Astrocyte of the hippocampus (primary cell): ENCODE data around the gene SEPTIN8.

Source experiments
- DNase-seq: peaks from one replicate; pipeline ENCODE4 v3.0.0; 2011; ENCODE audit warnings: low read depth, low spot score

Gene SEPTIN8

GRCh38 chr5:132750471-132751230 is 26.4 kb downstream of the SEPTIN8 start:
- no peak for DNase-seq

- no peak for DNase-seq
These were observed 27.5 kb downstream of the SEPTIN8 start for GRCh38 chr5:132749506-132749905.

GRCh38 chr5:132748522-132749000 is 28.5 kb downstream of the SEPTIN8 start:
- no peak for DNase-seq

GRCh38 chr5:132747616-132748440 is 29.2 kb downstream of the SEPTIN8 start:
- DNase-seq, result no peak

GRCh38 chr5:132746954-132747615 is 30.0 kb downstream of the SEPTIN8 start, which contains the start of gene CCNI2:
Gene CCNI2 (plus strand): TSS chr5:132747426. CDS start chr5:132747496, 70 bp downstream.
- peak; percentile 52 for DNase-seq

GRCh38 chr5:132746592-132746953 is 30.5 kb downstream of the SEPTIN8 start:
- DNase-seq, result no peak

GRCh38 chr5:132744659-132745058 is 32.4 kb downstream of the SEPTIN8 start:
- DNase-seq, result no peak

GRCh38 chr5:132742626-132743025 is 34.4 kb downstream of the SEPTIN8 start:
- DNase-seq, result no peak

GRCh38 chr5:132742158-132742557 is 34.9 kb downstream of the SEPTIN8 start:
- DNase-seq, result no peak

GRCh38 chr5:132739232-132739631 is 37.8 kb downstream of the SEPTIN8 start:
- DNase-seq, result no peak

GRCh38 chr5:132737982-132738681 is 38.9 kb downstream of the SEPTIN8 start:
- no peak for DNase-seq

- peak; percentile 98 for DNase-seq
These were observed 39.9 kb downstream of the SEPTIN8 start, which contains the start of gene KIF3A for GRCh38 chr5:132736853-132737833. Gene KIF3A (minus strand): TSS chr5:132737546. CDS start chr5:132737419, 127 bp downstream.

GRCh38 chr5:132734687-132735086 is 42.4 kb downstream of the SEPTIN8 start:
- DNase-seq, result no peak

- DNase-seq, result no peak
These were observed 43.4 kb downstream of the SEPTIN8 start for GRCh38 chr5:132733499-132734148.

- DNase-seq, result no peak
These were observed 47.1 kb downstream of the SEPTIN8 start for GRCh38 chr5:132729896-132730295.

- no peak for DNase-seq
These were observed 51.3 kb downstream of the SEPTIN8 start for GRCh38 chr5:132725745-132726144.

GRCh38 chr5:132718544-132719312 is 58.3 kb downstream of the SEPTIN8 start:
- no peak for DNase-seq

- no peak for DNase-seq
These were observed 62.4 kb downstream of the SEPTIN8 start for GRCh38 chr5:132714456-132715307.
